HEK293 (cell line): ENCODE data around the gene MTUS2.

ENCODE experiments used
- YY1 ChIP-seq: fragments of 450-650 bp; formaldehyde crosslinking; IDR thresholded peaks from 2 replicates; pipeline ENCODE4 v1.5.1; 2018; ENCODE audit warnings: missing biosample characterization, missing genetic modification characterization
- ZBTB8A ChIP-seq: fragments of 450-650 bp; formaldehyde crosslinking; IDR thresholded peaks from 2 replicates; pipeline ENCODE4 v1.5.1; 2016; ENCODE audit warnings: missing biosample characterization, missing genetic modification characterization
- ZNF561 ChIP-seq: fragments of 450-650 bp; IDR thresholded peaks from 2 replicates; pipeline ENCODE4 v1.5.1; 2018; ENCODE audit warnings: missing biosample characterization, missing genetic modification characterization, borderline replicate concordance
- TF ChIP-seq, protein P1 (sequence below): fragments of 450-650 bp; formaldehyde crosslinking; IDR thresholded peaks from 2 replicates; pipeline ENCODE4 v1.5.1; 2016; ENCODE audit warnings: missing biosample characterization, missing genetic modification characterization
- TF ChIP-seq, protein P2 (sequence below): fragments of 450-650 bp; formaldehyde crosslinking; IDR thresholded peaks from 2 replicates; pipeline ENCODE4 v1.5.1; 2016; ENCODE audit warnings: missing biosample characterization, missing genetic modification characterization
- TF ChIP-seq, protein P3 (sequence below): fragments of 450-650 bp; formaldehyde crosslinking; IDR thresholded peaks from 2 replicates; pipeline ENCODE4 v1.5.1; 2016; ENCODE audit warnings: missing biosample characterization, missing genetic modification characterization, low read depth
- TF ChIP-seq, protein P4 (sequence below): fragments of 450-650 bp; formaldehyde crosslinking; IDR thresholded peaks from 2 replicates; pipeline ENCODE4 v1.5.1; 2017; ENCODE audit warnings: missing biosample characterization, missing genetic modification characterization

- TF ChIP-seq ZNF561 (no peak), YY1 (tag by site-specific recombination) (no peak), ZBTB8A (no peak)
- TF ChIP-seq, protein P1, sequence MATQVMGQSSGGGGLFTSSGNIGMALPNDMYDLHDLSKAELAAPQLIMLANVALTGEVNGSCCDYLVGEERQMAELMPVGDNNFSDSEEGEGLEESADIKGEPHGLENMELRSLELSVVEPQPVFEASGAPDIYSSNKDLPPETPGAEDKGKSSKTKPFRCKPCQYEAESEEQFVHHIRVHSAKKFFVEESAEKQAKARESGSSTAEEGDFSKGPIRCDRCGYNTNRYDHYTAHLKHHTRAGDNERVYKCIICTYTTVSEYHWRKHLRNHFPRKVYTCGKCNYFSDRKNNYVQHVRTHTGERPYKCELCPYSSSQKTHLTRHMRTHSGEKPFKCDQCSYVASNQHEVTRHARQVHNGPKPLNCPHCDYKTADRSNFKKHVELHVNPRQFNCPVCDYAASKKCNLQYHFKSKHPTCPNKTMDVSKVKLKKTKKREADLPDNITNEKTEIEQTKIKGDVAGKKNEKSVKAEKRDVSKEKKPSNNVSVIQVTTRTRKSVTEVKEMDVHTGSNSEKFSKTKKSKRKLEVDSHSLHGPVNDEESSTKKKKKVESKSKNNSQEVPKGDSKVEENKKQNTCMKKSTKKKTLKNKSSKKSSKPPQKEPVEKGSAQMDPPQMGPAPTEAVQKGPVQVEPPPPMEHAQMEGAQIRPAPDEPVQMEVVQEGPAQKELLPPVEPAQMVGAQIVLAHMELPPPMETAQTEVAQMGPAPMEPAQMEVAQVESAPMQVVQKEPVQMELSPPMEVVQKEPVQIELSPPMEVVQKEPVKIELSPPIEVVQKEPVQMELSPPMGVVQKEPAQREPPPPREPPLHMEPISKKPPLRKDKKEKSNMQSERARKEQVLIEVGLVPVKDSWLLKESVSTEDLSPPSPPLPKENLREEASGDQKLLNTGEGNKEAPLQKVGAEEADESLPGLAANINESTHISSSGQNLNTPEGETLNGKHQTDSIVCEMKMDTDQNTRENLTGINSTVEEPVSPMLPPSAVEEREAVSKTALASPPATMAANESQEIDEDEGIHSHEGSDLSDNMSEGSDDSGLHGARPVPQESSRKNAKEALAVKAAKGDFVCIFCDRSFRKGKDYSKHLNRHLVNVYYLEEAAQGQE (tag by site-specific recombination) = no peak
- TF ChIP-seq, protein P2, sequence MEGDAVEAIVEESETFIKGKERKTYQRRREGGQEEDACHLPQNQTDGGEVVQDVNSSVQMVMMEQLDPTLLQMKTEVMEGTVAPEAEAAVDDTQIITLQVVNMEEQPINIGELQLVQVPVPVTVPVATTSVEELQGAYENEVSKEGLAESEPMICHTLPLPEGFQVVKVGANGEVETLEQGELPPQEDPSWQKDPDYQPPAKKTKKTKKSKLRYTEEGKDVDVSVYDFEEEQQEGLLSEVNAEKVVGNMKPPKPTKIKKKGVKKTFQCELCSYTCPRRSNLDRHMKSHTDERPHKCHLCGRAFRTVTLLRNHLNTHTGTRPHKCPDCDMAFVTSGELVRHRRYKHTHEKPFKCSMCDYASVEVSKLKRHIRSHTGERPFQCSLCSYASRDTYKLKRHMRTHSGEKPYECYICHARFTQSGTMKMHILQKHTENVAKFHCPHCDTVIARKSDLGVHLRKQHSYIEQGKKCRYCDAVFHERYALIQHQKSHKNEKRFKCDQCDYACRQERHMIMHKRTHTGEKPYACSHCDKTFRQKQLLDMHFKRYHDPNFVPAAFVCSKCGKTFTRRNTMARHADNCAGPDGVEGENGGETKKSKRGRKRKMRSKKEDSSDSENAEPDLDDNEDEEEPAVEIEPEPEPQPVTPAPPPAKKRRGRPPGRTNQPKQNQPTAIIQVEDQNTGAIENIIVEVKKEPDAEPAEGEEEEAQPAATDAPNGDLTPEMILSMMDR (tag by site-specific recombination) = no peak
- TF ChIP-seq, protein P3, sequence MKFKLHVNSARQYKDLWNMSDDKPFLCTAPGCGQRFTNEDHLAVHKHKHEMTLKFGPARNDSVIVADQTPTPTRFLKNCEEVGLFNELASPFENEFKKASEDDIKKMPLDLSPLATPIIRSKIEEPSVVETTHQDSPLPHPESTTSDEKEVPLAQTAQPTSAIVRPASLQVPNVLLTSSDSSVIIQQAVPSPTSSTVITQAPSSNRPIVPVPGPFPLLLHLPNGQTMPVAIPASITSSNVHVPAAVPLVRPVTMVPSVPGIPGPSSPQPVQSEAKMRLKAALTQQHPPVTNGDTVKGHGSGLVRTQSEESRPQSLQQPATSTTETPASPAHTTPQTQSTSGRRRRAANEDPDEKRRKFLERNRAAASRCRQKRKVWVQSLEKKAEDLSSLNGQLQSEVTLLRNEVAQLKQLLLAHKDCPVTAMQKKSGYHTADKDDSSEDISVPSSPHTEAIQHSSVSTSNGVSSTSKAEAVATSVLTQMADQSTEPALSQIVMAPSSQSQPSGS (tag by site-specific recombination) = no peak
- TF ChIP-seq, protein P4, sequence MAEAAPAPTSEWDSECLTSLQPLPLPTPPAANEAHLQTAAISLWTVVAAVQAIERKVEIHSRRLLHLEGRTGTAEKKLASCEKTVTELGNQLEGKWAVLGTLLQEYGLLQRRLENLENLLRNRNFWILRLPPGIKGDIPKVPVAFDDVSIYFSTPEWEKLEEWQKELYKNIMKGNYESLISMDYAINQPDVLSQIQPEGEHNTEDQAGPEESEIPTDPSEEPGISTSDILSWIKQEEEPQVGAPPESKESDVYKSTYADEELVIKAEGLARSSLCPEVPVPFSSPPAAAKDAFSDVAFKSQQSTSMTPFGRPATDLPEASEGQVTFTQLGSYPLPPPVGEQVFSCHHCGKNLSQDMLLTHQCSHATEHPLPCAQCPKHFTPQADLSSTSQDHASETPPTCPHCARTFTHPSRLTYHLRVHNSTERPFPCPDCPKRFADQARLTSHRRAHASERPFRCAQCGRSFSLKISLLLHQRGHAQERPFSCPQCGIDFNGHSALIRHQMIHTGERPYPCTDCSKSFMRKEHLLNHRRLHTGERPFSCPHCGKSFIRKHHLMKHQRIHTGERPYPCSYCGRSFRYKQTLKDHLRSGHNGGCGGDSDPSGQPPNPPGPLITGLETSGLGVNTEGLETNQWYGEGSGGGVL (tag by site-specific recombination) = no peak
Measured at GRCh38 chr13:29523199-29523961, 703.2 kb downstream of the MTUS2 start.
